SK-N-SH (cell line): ENCODE measurements around the gene OR52A1. TPM values are rescaled to one million over a fixed set of nuclear protein-coding genes. Genes with fewer than 3 reads are reported as not detected.

Experiments
- CTCF ChIA-PET: fragments of 300-600, 350-600 bp; formaldehyde crosslinking; extraction: SDS; loops from one replicate; lab custom pipeline; 2021; lab: Yijun Ruan, JAX
- POLR2A ChIA-PET: fragments of 350-600 bp; sonication (Branson Sonifier 250); formaldehyde crosslinking; extraction: SDS; loops from one replicate; lab custom pipeline; 2020; ENCODE audit warnings: antibody characterized with exemption, inconsistent platforms; lab: Yijun Ruan, JAX
- DNase-seq: peaks from one replicate; pipeline ENCODE4 v3.0.0; 2012
- H2AFZ ChIP-seq: fragments of 200-600 bp; sonication (generic); 2 replicates; pipeline ENCODE4 v1.8.1; 2016; ENCODE audit warnings: antibody characterized with exemption, mild to moderate bottlenecking, low read depth
- H3F3A ChIP-seq: fragments of 200-600 bp; sonication (generic); replicated peaks from 2 replicates; pipeline ENCODE3; 2016; ENCODE audit warnings: antibody characterized with exemption, mild to moderate bottlenecking; ENCODE audit not compliant: insufficient read depth
- H3K27ac ChIP-seq, 2 experiments: fragments of 200-500 bp in 1 of 2; fragments of 200-600 bp in 1 of 2; sonication (Bioruptor generic) in 1 of 2; sonication (generic), shearing (Covaris generic) in 1 of 2; 2 replicates each; pipeline versions ENCODE4 v1.5.1 to v1.6.1; 2014 to 2016; ENCODE audit warnings: low read depth in 2 of 2, inconsistent platforms in 1 of 2, low read length in 1 of 2, mild to moderate bottlenecking in 1 of 2, mixed read lengths in 1 of 2
- H3K27me3 ChIP-seq: fragments of 200-600 bp; sonication (generic), shearing (Covaris generic); 2 replicates; pipeline ENCODE4 v1.6.1; 2016; ENCODE audit warnings: mixed run types; ENCODE audit not compliant: insufficient read depth
- H3K36me3 ChIP-seq, 2 experiments: fragments of 200-500 bp in 1 of 2; fragments of 200-600 bp in 1 of 2; sonication (Bioruptor generic) in 1 of 2; sonication (generic) in 1 of 2; replicated peaks in 1 of 2; 2 replicates each; pipeline versions ENCODE3 to v1.5.1; 2014 to 2016; ENCODE audit warnings: low read length in 1 of 2, mild to moderate bottlenecking in 1 of 2; ENCODE audit not compliant: insufficient read depth in 2 of 2, control insufficient read depth in 1 of 2
- H3K4me1 ChIP-seq, 2 experiments: fragments of 200-500 bp in 1 of 2; fragments of 200-600 bp in 1 of 2; sonication (Bioruptor generic) in 1 of 2; sonication (generic), shearing (Covaris generic) in 1 of 2; 2 replicates each; pipeline versions ENCODE4 v1.5.1 to v1.6.1; 2014 to 2016; ENCODE audit warnings: low read depth in 1 of 2, low read length in 1 of 2, mixed run types in 1 of 2; ENCODE audit not compliant: insufficient read depth in 2 of 2, control insufficient read depth in 1 of 2
- H3K4me2 ChIP-seq: fragments of 200-600 bp; sonication (generic), shearing (Covaris generic); 2 replicates; pipeline ENCODE4 v1.6.1; 2017; ENCODE audit warnings: mixed run types
- H3K4me3 ChIP-seq, 2 experiments: fragments of 200-500 bp in 1 of 2; fragments of 200-600 bp in 1 of 2; sonication (Bioruptor generic) in 1 of 2; sonication (generic), shearing (Covaris generic) in 1 of 2; 2 replicates each; pipeline versions ENCODE4 v1.5.1 to v1.8.1; 2014 to 2016; ENCODE audit warnings: low read depth in 2 of 2, inconsistent platforms in 1 of 2, low read length in 1 of 2, mild to moderate bottlenecking in 1 of 2, mixed read lengths in 1 of 2, moderate library complexity in 1 of 2
- H3K79me2 ChIP-seq: fragments of 200-600 bp; sonication (generic); 2 replicates; pipeline ENCODE4 v1.8.1; 2017; ENCODE audit warnings: mild to moderate bottlenecking; ENCODE audit not compliant: insufficient read depth
- H3K9ac ChIP-seq: fragments of 200-600 bp; sonication (generic); 2 replicates; pipeline ENCODE4 v1.6.1; 2017; ENCODE audit warnings: mixed run types
- H3K9me2 ChIP-seq: fragments of 200-600 bp; sonication (generic); 2 replicates; pipeline ENCODE4 v1.6.1; 2017; ENCODE audit warnings: mixed run types
- H3K9me3 ChIP-seq: fragments of 200-600 bp; sonication (generic); 2 replicates; pipeline ENCODE4 v1.6.1; 2017; ENCODE audit warnings: mixed run types, mild to moderate bottlenecking, moderate library complexity
- H4K20me1 ChIP-seq: fragments of 200-600 bp; sonication (generic); 2 replicates; pipeline ENCODE4 v1.6.1; 2017; ENCODE audit warnings: mild to moderate bottlenecking, mixed run types; ENCODE audit not compliant: insufficient read depth
- CHD2 ChIP-seq: fragments of 150-350 bp; IDR thresholded peaks from 2 replicates; pipeline ENCODE4 v1.6.1; 2018; ENCODE audit warnings: low read length; ENCODE audit not compliant: partially characterized antibody
- CTCF ChIP-seq: fragments of 200-600 bp; sonication (generic); IDR thresholded peaks from 2 replicates; pipeline ENCODE4 v1.6.1; 2017; ENCODE audit warnings: antibody characterized with exemption, mild to moderate bottlenecking, moderate library complexity
- ELF1 ChIP-seq: IDR thresholded peaks from 2 replicates; pipeline ENCODE4 v1.4.0; 2012
- EP300 ChIP-seq, 2 experiments: IDR thresholded peaks; 2 replicates each; pipeline versions ENCODE4 v1.4.0 to v1.6.1; 2012; ENCODE audit warnings: borderline replicate concordance in 1 of 2, low read depth in 1 of 2, low read length in 1 of 2
- EZH2phosphoT487 ChIP-seq: fragments of 200-600 bp; sonication (generic); IDR thresholded peaks from 2 replicates; pipeline ENCODE4 v1.6.1; 2017; ENCODE audit warnings: low read depth, mixed run types, mild to moderate bottlenecking, antibody characterized with exemption, moderate library complexity, borderline replicate concordance
- FOSL2 ChIP-seq: IDR thresholded peaks from 2 replicates; pipeline ENCODE4 v1.4.0; 2012; ENCODE audit warnings: low read depth, mild to moderate bottlenecking, moderate library complexity, borderline replicate concordance
- GABPA ChIP-seq: IDR thresholded peaks from 2 replicates; pipeline ENCODE4 v1.4.0; 2012; ENCODE audit warnings: low read depth, mild to moderate bottlenecking
- GATA2 ChIP-seq: sonication (generic); formaldehyde crosslinking; IDR thresholded peaks from 2 replicates; pipeline ENCODE4 v1.5.0; 2020; ENCODE audit warnings: mild to moderate bottlenecking, missing genetic modification reagents
- IRF3 ChIP-seq: fragments of 150-350 bp; IDR thresholded peaks from 2 replicates; pipeline ENCODE4 v1.6.1; 2016; ENCODE audit warnings: mild to moderate bottlenecking, low read depth, low read length
- MAX ChIP-seq: IDR thresholded peaks from 2 replicates; pipeline ENCODE4 v1.4.0; 2012; ENCODE audit warnings: low read depth
- MEF2A ChIP-seq: IDR thresholded peaks from 2 replicates; pipeline ENCODE4 v1.4.0; 2012; ENCODE audit warnings: low read depth, borderline replicate concordance
- MXI1 ChIP-seq: IDR thresholded peaks from 2 replicates; pipeline ENCODE4 v1.6.1; 2012; ENCODE audit warnings: mild to moderate bottlenecking, low read depth, low read length, improper control_type of control experiment
- NFIC ChIP-seq: IDR thresholded peaks from 2 replicates; pipeline ENCODE4 v1.4.0; 2012; ENCODE audit warnings: borderline replicate concordance
- NRF1 ChIP-seq: IDR thresholded peaks from 2 replicates; pipeline ENCODE4 v1.6.1; 2012; ENCODE audit warnings: low read depth, mild to moderate bottlenecking, low read length
- PBX3 ChIP-seq: IDR thresholded peaks from 2 replicates; pipeline ENCODE4; 2012
- RCOR1 ChIP-seq: fragments of 150-350 bp; IDR thresholded peaks from 2 replicates; pipeline ENCODE4 v1.6.1; 2017; ENCODE audit warnings: antibody characterized with exemption, low read length
- TCF12 ChIP-seq: IDR thresholded peaks from 2 replicates; pipeline ENCODE4 v1.4.0; 2012
- USF2 ChIP-seq: fragments of 150-350 bp; IDR thresholded peaks from 2 replicates; pipeline ENCODE4 v1.6.1; 2017; ENCODE audit warnings: antibody characterized with exemption, low read length, low read depth, borderline replicate concordance
- YY1 ChIP-seq: IDR thresholded peaks from 2 replicates; pipeline ENCODE4 v1.4.0; 2012; ENCODE audit warnings: low read depth, mild to moderate bottlenecking
- WGBS: methylation state at CpG from one replicate; pipeline ENCODE4 v1.1.6; 2017; ENCODE audit warnings: low lambda C conversion rate; 5-methylcytosine and 5-hydroxymethylcytosine counted together
- polyA plus RNA-seq, 3 experiments: library from polyadenylated mRNA; depleted of rRNA; stranded (reverse); fragments of >200 nt; gene quantifications; 2 replicates each; pipeline ENCODE4 v1.2.3, GENCODE V29; 2012

OR52A1 gene
- polyA plus RNA-seq, 1 of the 3 experiments (the other 2 are of a cell fraction) = not detected

GRCh38 chr11:5102246-5102645 is 52.3 kb downstream of the OR52A1 start:
- no peaks in the 10 kb centered on the region for H3F3A ChIP-seq
- 6% methylated on average over 2 of the region's 2 CpGs for WGBS
- H4K20me1 ChIP-seq = no peaks in the 10 kb centered on the region
- no peaks in the 10 kb centered on the region for H3K9me2 ChIP-seq
- no peaks in the 10 kb centered on the region for H3K9me3 ChIP-seq
- ChIA-PET CTCF (no interaction called here), POLR2A (no interaction called here)
- no peak overlapping the region for H3K27ac ChIP-seq
- H3K36me3 ChIP-seq = no peaks in the 10 kb centered on the region
- no peak overlapping the region for H2AFZ ChIP-seq
- H3K9ac ChIP-seq = no peak overlapping the region
- peaks cover 9% of the 10 kb centered on the region; the same call in 1 of the 2 replicates for H3K27me3 ChIP-seq
- TF ChIP-seq GATA2 (CRISPR knock-in tag) (no peak), IRF3 (no peak), NFIC (no peak), USF2 (no peak), MXI1 (no peak), EP300 (IDR thresholded peaks at IDR 0.05; ENCODE audit: borderline replicate concordance in 1 of 2, low read depth in 1 of 2, low read length in 1 of 2) (no peak), ELF1 (no peak), CHD2 (no peak), NRF1 (no peak), TCF12 (no peak), PBX3 (no peak), YY1 (no peak), GABPA (no peak), FOSL2 (no peak), RCOR1 (no peak), MEF2A (no peak), MAX (no peak)
- no peaks in the 10 kb centered on the region for H3K79me2 ChIP-seq
- no peak overlapping the region for H3K4me2 ChIP-seq
- DNase-seq = no peak
- H3K4me1 ChIP-seq = no peaks in the 10 kb centered on the region
- no peak overlapping the region for H3K4me3 ChIP-seq

GRCh38 chr11:5096011-5096410 is 58.5 kb downstream of the OR52A1 start:
- H3K9me3 ChIP-seq = no peaks in the 10 kb centered on the region
- H3F3A ChIP-seq = no peaks in the 10 kb centered on the region
- H3K27ac ChIP-seq = no peak overlapping the region
- ChIA-PET POLR2A (no interaction called here), CTCF (no interaction called here)
- H3K9me2 ChIP-seq = no peaks in the 10 kb centered on the region
- no peaks in the 10 kb centered on the region for H3K4me1 ChIP-seq
- H3K79me2 ChIP-seq = no peaks in the 10 kb centered on the region
- no peaks in the 10 kb centered on the region for H4K20me1 ChIP-seq
- H3K4me3 ChIP-seq = no peak overlapping the region
- TF ChIP-seq RCOR1 (no peak), EZH2phosphoT487 (no peak), CTCF (no peak), TCF12 (no peak), NRF1 (no peak)
- H3K27me3 ChIP-seq = no peaks in the 10 kb centered on the region
- WGBS = 2% methylated on average over 2 of the region's 2 CpGs
- no peaks in the 10 kb centered on the region for H3K36me3 ChIP-seq
- no peak overlapping the region for H3K4me2 ChIP-seq
- H2AFZ ChIP-seq = no peak overlapping the region
- H3K9ac ChIP-seq = no peak overlapping the region
- DNase-seq = no peak
